A673 (cell line): ENCODE results near the gene MYLK2. TPM values are rescaled to one million over a fixed set of nuclear protein-coding genes. Genes with fewer than 3 reads are reported as not detected.

Experiments used
- BruUV-seq: library from RNA; stranded (reverse); fragments of 400-500 nt; replicated peaks from 2 replicates; lab custom pipeline; 2021; lab: Mats Ljungman, UMichigan
- CTCF ChIA-PET: fragments of 300-600 bp; sonication (Branson Sonifier 250); formaldehyde crosslinking; loops from one replicate; lab custom pipeline; 2022; ENCODE audit warnings: antibody characterized with exemption; lab: Charles Lee
- POLR2A ChIA-PET: fragments of 300-600 bp; sonication (Branson Sonifier 250); formaldehyde crosslinking; loops from one replicate; lab custom pipeline; 2022; ENCODE audit warnings: antibody characterized with exemption; ENCODE audit not compliant: low non-redundant PET; lab: Charles Lee
- DNase-seq: peaks from one replicate; pipeline ENCODE4 v3.0.0-alpha.2; 2015; ENCODE audit warnings: low spot score
- H3K27ac ChIP-seq: fragments of 200-600 bp; sonication (generic); 2 replicates; pipeline ENCODE4 v1.5.1; 2016; ENCODE audit warnings: mixed run types, low read depth, mild to moderate bottlenecking, mixed read lengths, antibody characterized with exemption, low read length; ENCODE audit not compliant: poor library complexity, severe bottlenecking
- H3K27me3 ChIP-seq: fragments of 200-600 bp; sonication (generic); replicated peaks from 2 replicates; pipeline ENCODE4 v1.6.1; 2017; ENCODE audit warnings: mixed run types, low read depth, mild to moderate bottlenecking, mixed read lengths, antibody characterized with exemption, low read length; ENCODE audit not compliant: insufficient read depth, poor library complexity
- H3K36me3 ChIP-seq: fragments of 200-600 bp; sonication (generic); 2 replicates; pipeline ENCODE4 v1.6.1; 2016; ENCODE audit warnings: mixed run types, mild to moderate bottlenecking, mixed read lengths, antibody characterized with exemption, low read length; ENCODE audit not compliant: insufficient read depth, poor library complexity, severe bottlenecking
- H3K4me1 ChIP-seq: fragments of 200-600 bp; sonication (generic); 2 replicates; pipeline ENCODE4 v1.6.1; 2017; ENCODE audit warnings: mixed run types, mild to moderate bottlenecking, mixed read lengths, antibody characterized with exemption, low read length; ENCODE audit not compliant: insufficient read depth, poor library complexity, severe bottlenecking
- H3K4me3 ChIP-seq: fragments of 200-600 bp; sonication (generic); 2 replicates; pipeline ENCODE4 v1.5.1; 2016; ENCODE audit warnings: low read depth, mixed run types, mild to moderate bottlenecking, mixed read lengths, low read length; ENCODE audit not compliant: poor library complexity, severe bottlenecking
- H3K9me3 ChIP-seq: fragments of 200-600 bp; sonication (generic); 2 replicates; pipeline ENCODE4 v1.6.1; 2016; ENCODE audit warnings: mixed run types, low read depth, mild to moderate bottlenecking, mixed read lengths, antibody characterized with exemption, low read length; ENCODE audit not compliant: poor library complexity, severe bottlenecking
- CTCF ChIP-seq: fragments of 300-800, 200-600 bp; sonication (generic); conservative IDR thresholded peaks from 2 replicates; pipeline ENCODE4 v1.5.1; 2017; ENCODE audit warnings: low read depth, mild to moderate bottlenecking, antibody characterized with exemption, low read length, moderate library complexity, mixed read lengths
- EZH2 ChIP-seq: fragments of 200-600 bp; sonication (generic); IDR thresholded peaks from 2 replicates; pipeline ENCODE4 v1.6.1; 2017; ENCODE audit warnings: borderline replicate concordance, low read depth, mild to moderate bottlenecking, mixed read lengths, antibody characterized with exemption, low read length; ENCODE audit not compliant: poor library complexity, severe bottlenecking
- intact Hi-C: fragments of 100-400 bp; cut with micrococcal nuclease; formaldehyde crosslinking; loops from one replicate; pipeline ENCODE4 v1.10.0; 2022; ENCODE audit not compliant: unreplicated experiment
- total RNA-seq: library from RNA; stranded (reverse); gene quantifications from 2 replicates; pipeline ENCODE4 v1.2.3, GENCODE V29; 2021

Gene MYLK2
- total RNA-seq, 1 experiment from 2014 or later, result 1.3 TPM

GRCh38 chr20:31861385-31862156 is 42.4 kb downstream of the MYLK2 start:
- TF ChIP-seq CTCF (no peak), EZH2 (no peak)
- Histone ChIP-seq H3K4me3 (peak overlapping the region; percentile 52), H3K27ac (no peak overlapping the region), H3K27me3 (peaks cover 47% of the 10 kb centered on the region), H3K9me3 (no peaks in the 10 kb centered on the region), H3K36me3 (no peaks in the 10 kb centered on the region), H3K4me1 (peaks cover 4% of the 10 kb centered on the region)
- intact Hi-C loops, result no loop called here
- POLR2A ChIA-PET, result no interaction called here
- DNase-seq, result peak; percentile 76
- BruUV-seq, result no TSS peak
- CTCF ChIA-PET, result no interaction called here

GRCh38 chr20:31862157-31862470 is 43.0 kb downstream of the MYLK2 start:
- H3K27me3 ChIP-seq, result peaks cover 47% of the 10 kb centered on the region
- no peak overlapping the region for H3K27ac ChIP-seq

GRCh38 chr20:31862506-31862905 is 43.4 kb downstream of the MYLK2 start:
- Histone ChIP-seq H3K4me3 (no peak overlapping the region), H3K27ac (no peak overlapping the region), H3K4me1 (peaks cover 4% of the 10 kb centered on the region), H3K9me3 (no peaks in the 10 kb centered on the region), H3K36me3 (no peaks in the 10 kb centered on the region), H3K27me3 (peaks cover 43% of the 10 kb centered on the region)
- ChIA-PET CTCF (no interaction called here), POLR2A (interaction anchor here (0.7 kb wide), 1 partner anchor 12 kb away, joined by 3 read pairs; no protein-coding TSS in a partner anchor)
- TF ChIP-seq EZH2 (no peak), CTCF (no peak)
- no TSS peak for BruUV-seq
- intact Hi-C loops, result no loop called here
- DNase-seq, result no peak

More at GRCh38 chr20:31862157-31862470, 43.0 kb downstream of the MYLK2 start:
- Histone ChIP-seq H3K36me3 (no peaks in the 10 kb centered on the region), H3K4me1 (peaks cover 4% of the 10 kb centered on the region), H3K4me3 (no peak overlapping the region), H3K9me3 (no peaks in the 10 kb centered on the region)
- BruUV-seq, result no TSS peak
- no peak for TF ChIP-seq CTCF
- CTCF ChIA-PET, result no interaction called here
- intact Hi-C loops, result no loop called here
- POLR2A ChIA-PET, result interaction anchor here (0.7 kb wide), 1 partner anchor 12 kb away, joined by 3 read pairs; no protein-coding TSS in a partner anchor
- no peak for DNase-seq
